ENCODE results near the gene KLRC2. TPM values are rescaled to one million over a fixed set of nuclear protein-coding genes. Genes with fewer than 3 reads are reported as not detected.

KLRC2 gene
- total RNA-seq: not detected

GRCh38 chr12:10435816-10436215 lies at the start of gene KLRC2:
Gene KLRC2, minus strand, starts transcription at chr12:10436010. Its CDS starts 24 bp downstream, at chr12:10435986.

GRCh38 chr12:10453156-10453555 lies 17.3 kb upstream of the KLRC2 start, which contains the start of gene KLRC1:
Gene KLRC1, minus strand, starts transcription at chr12:10453377. Its CDS starts 2,221 bp downstream, at chr12:10451156.

DNA sequence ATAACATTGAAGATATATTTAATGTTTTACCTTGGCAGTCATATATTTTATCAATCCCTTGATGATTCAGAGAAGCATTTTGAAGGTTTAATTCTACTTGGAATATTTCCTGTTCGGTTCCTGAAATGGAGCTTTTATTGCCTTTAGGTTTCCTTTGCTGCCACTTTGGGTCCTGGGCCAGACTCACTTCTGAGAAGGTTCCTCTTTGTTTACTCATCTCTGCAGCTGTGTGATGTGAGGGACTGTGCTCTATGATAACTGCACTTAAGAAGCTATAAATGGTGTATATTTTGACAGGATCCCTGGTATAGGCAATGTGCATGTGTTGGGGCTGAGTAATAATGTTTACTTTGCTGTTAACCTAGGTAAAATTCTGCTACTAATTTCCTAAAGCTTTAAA lies 15.5 kb downstream of the KLRC2 start, which contains the start of gene KLRC3:
Gene KLRC3, minus strand, starts transcription at position 262 of the 400 bp plus-strand sequence. Its CDS starts 45 bp downstream, at position 217.

DNA sequence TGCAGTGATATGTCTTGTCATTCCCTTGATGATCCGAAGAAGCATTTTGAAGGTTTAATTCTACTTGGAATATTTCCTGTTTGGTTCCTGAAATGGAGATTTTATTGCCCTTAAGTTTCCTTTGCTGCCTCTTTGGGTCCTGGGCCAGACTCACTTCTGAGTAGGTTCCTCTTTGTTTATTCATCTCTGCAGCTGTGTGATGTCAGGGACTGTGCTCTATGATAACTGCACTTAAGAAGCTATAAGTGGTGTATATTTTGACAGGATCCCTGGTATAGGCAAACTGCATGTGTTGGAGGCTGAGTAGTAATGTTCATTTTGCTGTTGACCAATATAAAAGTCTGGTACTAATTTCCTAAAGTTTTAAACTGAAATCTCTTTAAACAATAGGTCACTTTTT lies 26.4 kb downstream of the KLRC2 start, which contains the start of gene KLRC4:
Gene KLRC4, minus strand, starts transcription at position 366 of the 400 bp plus-strand sequence. Its CDS starts 182 bp downstream, at position 184.

GRCh38 chr12:10389904-10390303 lies 45.9 kb downstream of the KLRC2 start, which contains the start of gene KLRK1:
Gene KLRK1, minus strand, starts transcription at chr12:10390041. Its CDS starts 1,231 bp downstream, at chr12:10388810.

Other genes starting within 250 kb of the KLRC2 start
- 10 to 100 TPM; 25.0 to 37.2 TPM for gene GABARAPL1, start 223.1 kb downstream of the KLRC2 start, total RNA-seq
- gene KLRD1, start 128.1 kb downstream of the KLRC2 start, total RNA-seq: under 1 TPM in 1 of 2 donors, not detected in 1; under 0.01 TPM
- not detected for gene KLRK1, start 46.0 kb downstream of the KLRC2 start, total RNA-seq
- gene KLRC4, start 26.3 kb downstream of the KLRC2 start, total RNA-seq: not detected
- gene KLRC3, start 15.4 kb downstream of the KLRC2 start, total RNA-seq: under 1 TPM in 1 of 2 donors, not detected in 1; 0.33 TPM
- gene KLRC1, start 17.4 kb upstream of the KLRC2 start, total RNA-seq: not detected
- gene EIF2S3B, start 69.9 kb upstream of the KLRC2 start, total RNA-seq: 1 to 10 TPM in 1 of 2 donors, under 1 TPM in 1; 0.69 to 1.3 TPM
- gene MAGOHB, start 177.6 kb upstream of the KLRC2 start, total RNA-seq: 10 to 100 TPM; 13.4 to 24.6 TPM
- under 1 TPM in 1 of 2 donors, not detected in 1; 0.33 TPM for gene STYK1, start 238.0 kb upstream of the KLRC2 start, total RNA-seq

All from melanocyte of skin (primary cell).